ENCODE data around the gene DDN.

Gene DDN

DNA sequence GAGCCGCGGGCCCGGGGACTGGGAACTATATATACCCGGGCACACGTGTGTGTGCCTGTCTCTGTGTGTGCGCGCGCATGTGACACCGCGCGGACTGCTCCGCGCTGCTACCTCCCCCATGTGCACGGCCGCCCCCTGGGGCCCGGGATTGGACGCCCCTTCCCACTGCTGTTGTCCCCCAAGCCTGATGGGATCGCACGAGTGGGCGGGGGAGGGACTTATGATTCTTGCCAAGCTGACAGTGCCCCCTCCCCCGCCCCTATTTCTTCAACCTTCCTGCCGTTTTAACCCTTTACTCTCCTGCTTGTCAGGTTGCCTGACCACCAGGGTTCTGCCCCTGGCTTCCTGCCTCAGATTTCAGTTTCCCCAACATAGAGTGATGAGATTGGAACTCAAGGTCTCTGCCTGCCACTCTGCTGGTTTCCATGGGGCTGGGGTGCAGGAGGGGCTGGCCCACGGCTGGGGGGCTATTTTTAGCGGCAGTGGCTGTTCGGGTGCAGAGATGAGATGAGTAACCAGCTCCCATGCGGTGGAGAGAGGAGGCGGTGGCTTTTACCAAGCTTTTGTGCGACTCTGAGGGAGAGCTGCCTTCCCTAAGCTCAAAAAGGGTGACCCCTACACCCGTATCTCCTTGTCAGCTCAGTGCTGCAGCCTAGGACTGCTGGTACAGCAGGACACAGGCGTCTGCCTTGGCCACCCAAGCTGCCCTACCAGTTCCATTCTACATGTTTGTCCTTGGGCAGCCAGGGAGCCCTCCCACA, at the start of gene DDN:
DDN (minus strand) TSS at position 5 of the 761 bp plus-strand sequence. CDS start 88 bp downstream, outside the sequence.
- no peak for DNase-seq (ENCODE audit: low read depth, low spot score)
- no CpG with 5 or more reads among the region's 30 CpGs for WGBS (ENCODE audit: insufficient coverage, insufficient read length)
- Histone ChIP-seq H3K4me1 (ENCODE audit: control insufficient read depth, insufficient read depth, low read length) (peaks cover 11% of the 10 kb centered on the region), H3K4me3 (ENCODE audit: low read length) (peak within 1 kb of the TSS; percentile 50; the same call in 1 of the 2 replicates), H3K36me3 (ENCODE audit: control insufficient read depth, insufficient read depth, low read length) (no peaks in the 10 kb centered on the region; the same call in 1 of the 2 replicates), H3K27ac (ENCODE audit: low read length) (no peak within 1 kb of the TSS), H3K27me3 (ENCODE audit: control insufficient read depth, insufficient read depth, low read length) (peaks cover 40% of the 10 kb centered on the region), H3K9me3 (ENCODE audit: control insufficient read depth, insufficient read depth, low read length) (no peaks in the 10 kb centered on the region)

DNA sequence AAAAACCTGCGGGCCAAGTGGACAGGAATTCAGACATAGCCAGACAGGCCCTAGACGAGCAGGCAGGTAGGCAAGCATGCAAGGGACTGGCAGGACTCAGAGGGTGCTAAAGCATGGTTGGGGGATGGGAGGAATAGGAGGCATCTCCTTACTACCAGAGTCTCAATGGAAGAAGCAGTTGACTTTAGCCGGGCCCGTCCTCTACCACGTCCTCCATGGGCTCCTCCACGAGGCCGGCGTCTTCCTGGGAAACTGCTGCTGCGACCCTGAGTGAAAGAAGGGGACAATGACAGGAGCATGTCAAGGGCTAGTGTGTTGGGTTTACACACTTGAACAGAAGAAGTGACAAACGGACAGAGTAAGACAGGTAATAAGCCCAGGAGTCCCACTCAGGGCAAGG, 49.8 kb upstream of the DDN start:
- Histone ChIP-seq H3K36me3 (ENCODE audit: control insufficient read depth, insufficient read depth, low read length) (peaks cover 77% of the 10 kb centered on the region), H3K4me1 (ENCODE audit: control insufficient read depth, insufficient read depth, low read length) (no peaks in the 10 kb centered on the region), H3K27me3 (ENCODE audit: control insufficient read depth, insufficient read depth, low read length) (no peaks in the 10 kb centered on the region), H3K9me3 (ENCODE audit: control insufficient read depth, insufficient read depth, low read length) (no peaks in the 10 kb centered on the region), H3K27ac (ENCODE audit: low read length) (no peak overlapping the region), H3K4me3 (ENCODE audit: low read length) (no peak overlapping the region)
- no peak for DNase-seq (ENCODE audit: low read depth, low spot score)
- WGBS (ENCODE audit: insufficient coverage, insufficient read length) = no CpG with 5 or more reads among the region's 10 CpGs

GRCh38 chr12:49046129-49046895, 47.1 kb upstream of the DDN start:
- Histone ChIP-seq H3K9me3 (ENCODE audit: control insufficient read depth, insufficient read depth, low read length) (no peaks in the 10 kb centered on the region), H3K4me3 (ENCODE audit: low read length) (no peak overlapping the region), H3K4me1 (ENCODE audit: control insufficient read depth, insufficient read depth, low read length) (no peaks in the 10 kb centered on the region), H3K27me3 (ENCODE audit: control insufficient read depth, insufficient read depth, low read length) (no peaks in the 10 kb centered on the region), H3K36me3 (ENCODE audit: control insufficient read depth, insufficient read depth, low read length) (peaks cover 76% of the 10 kb centered on the region), H3K27ac (ENCODE audit: low read length) (no peak overlapping the region)
- DNase-seq (ENCODE audit: low read depth, low spot score) = no peak
- no CpG with 5 or more reads among the region's 12 CpGs for WGBS (ENCODE audit: insufficient coverage, insufficient read length)

- peaks cover 72% of the 10 kb centered on the region for H3K36me3 ChIP-seq (ENCODE audit: control insufficient read depth, insufficient read depth, low read length)
- no CpG with 5 or more reads among the region's 12 CpGs for WGBS (ENCODE audit: insufficient coverage, insufficient read length)
Observed at GRCh38 chr12:49044660-49045059, 45.5 kb upstream of the DDN start.

DNA sequence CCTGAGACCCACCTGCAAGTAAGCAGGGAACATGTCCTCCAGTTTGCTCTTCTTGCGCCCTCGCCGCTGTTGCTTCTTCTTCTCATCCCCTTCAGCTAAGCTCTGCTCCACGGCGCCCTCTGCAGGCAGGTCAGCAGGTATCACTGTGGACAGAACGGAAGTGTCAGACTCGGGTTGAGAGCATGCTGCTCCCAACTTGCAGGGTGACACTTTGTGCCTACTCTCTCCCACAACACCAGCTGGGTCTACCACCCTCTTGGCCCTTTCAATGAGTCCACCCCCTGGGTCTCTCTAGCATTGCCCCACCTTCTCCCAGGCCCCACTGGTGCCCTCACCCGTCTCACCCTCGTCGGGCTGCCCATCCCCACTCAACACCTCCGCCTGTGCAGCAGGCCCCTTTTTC, 44.7 kb upstream of the DDN start:
- no peak overlapping the region for H3K4me3 ChIP-seq (ENCODE audit: low read length)
- H3K27me3 ChIP-seq (ENCODE audit: control insufficient read depth, insufficient read depth, low read length) = no peaks in the 10 kb centered on the region
- WGBS (ENCODE audit: insufficient coverage, insufficient read length) = no CpG with 5 or more reads among the region's 11 CpGs
- H3K4me1 ChIP-seq (ENCODE audit: control insufficient read depth, insufficient read depth, low read length) = no peaks in the 10 kb centered on the region
- no peak overlapping the region for H3K27ac ChIP-seq (ENCODE audit: low read length)
- H3K36me3 ChIP-seq (ENCODE audit: control insufficient read depth, insufficient read depth, low read length) = peaks cover 72% of the 10 kb centered on the region
- DNase-seq (ENCODE audit: low read depth, low spot score) = peak; percentile 25
- no peaks in the 10 kb centered on the region for H3K9me3 ChIP-seq (ENCODE audit: control insufficient read depth, insufficient read depth, low read length)

More at GRCh38 chr12:49044660-49045059, 45.5 kb upstream of the DDN start:
- Histone ChIP-seq H3K27ac (ENCODE audit: low read length) (no peak overlapping the region), H3K4me3 (ENCODE audit: low read length) (no peak overlapping the region), H3K9me3 (ENCODE audit: control insufficient read depth, insufficient read depth, low read length) (no peaks in the 10 kb centered on the region), H3K4me1 (ENCODE audit: control insufficient read depth, insufficient read depth, low read length) (no peaks in the 10 kb centered on the region), H3K27me3 (ENCODE audit: control insufficient read depth, insufficient read depth, low read length) (no peaks in the 10 kb centered on the region)
- no peak for DNase-seq (ENCODE audit: low read depth, low spot score)

- no CpG with 5 or more reads among the region's 4 CpGs for WGBS (ENCODE audit: insufficient coverage, insufficient read length)
- peaks cover 71% of the 10 kb centered on the region for H3K36me3 ChIP-seq (ENCODE audit: control insufficient read depth, insufficient read depth, low read length)
Observed at GRCh38 chr12:49043241-49043640, 44.1 kb upstream of the DDN start.

GRCh38 chr12:49041881-49042484, 42.8 kb upstream of the DDN start:
- no CpG with 5 or more reads among the region's 18 CpGs for WGBS (ENCODE audit: insufficient coverage, insufficient read length)
- DNase-seq (ENCODE audit: low read depth, low spot score) = no peak
- H3K9me3 ChIP-seq (ENCODE audit: control insufficient read depth, insufficient read depth, low read length) = no peaks in the 10 kb centered on the region
- H3K27ac ChIP-seq (ENCODE audit: low read length) = no peak overlapping the region
- H3K4me1 ChIP-seq (ENCODE audit: control insufficient read depth, insufficient read depth, low read length) = no peaks in the 10 kb centered on the region
- no peak overlapping the region for H3K4me3 ChIP-seq (ENCODE audit: low read length)
- peaks cover 79% of the 10 kb centered on the region for H3K36me3 ChIP-seq (ENCODE audit: control insufficient read depth, insufficient read depth, low read length)
- H3K27me3 ChIP-seq (ENCODE audit: control insufficient read depth, insufficient read depth, low read length) = no peaks in the 10 kb centered on the region

More at GRCh38 chr12:49043241-49043640, 44.1 kb upstream of the DDN start:
- no peak overlapping the region for H3K4me3 ChIP-seq (ENCODE audit: low read length)
- no peaks in the 10 kb centered on the region for H3K27me3 ChIP-seq (ENCODE audit: control insufficient read depth, insufficient read depth, low read length)
- H3K9me3 ChIP-seq (ENCODE audit: control insufficient read depth, insufficient read depth, low read length) = no peaks in the 10 kb centered on the region
- DNase-seq (ENCODE audit: low read depth, low spot score) = no peak
- no peaks in the 10 kb centered on the region for H3K4me1 ChIP-seq (ENCODE audit: control insufficient read depth, insufficient read depth, low read length)
- H3K27ac ChIP-seq (ENCODE audit: low read length) = no peak overlapping the region

GRCh38 chr12:49041036-49041880, 42.1 kb upstream of the DDN start:
- H3K27me3 ChIP-seq (ENCODE audit: control insufficient read depth, insufficient read depth, low read length) = no peaks in the 10 kb centered on the region
- H3K27ac ChIP-seq (ENCODE audit: low read length) = no peak overlapping the region
- H3K4me1 ChIP-seq (ENCODE audit: control insufficient read depth, insufficient read depth, low read length) = no peaks in the 10 kb centered on the region
- H3K36me3 ChIP-seq (ENCODE audit: control insufficient read depth, insufficient read depth, low read length) = peaks cover 77% of the 10 kb centered on the region
- no peaks in the 10 kb centered on the region for H3K9me3 ChIP-seq (ENCODE audit: control insufficient read depth, insufficient read depth, low read length)
- H3K4me3 ChIP-seq (ENCODE audit: low read length) = no peak overlapping the region
- WGBS (ENCODE audit: insufficient coverage, insufficient read length) = no CpG with 5 or more reads among the region's 31 CpGs
- DNase-seq (ENCODE audit: low read depth, low spot score) = no peak

GRCh38 chr12:49040364-49040855, 41.2 kb upstream of the DDN start:
- no peak for DNase-seq (ENCODE audit: low read depth, low spot score)
- Histone ChIP-seq H3K36me3 (ENCODE audit: control insufficient read depth, insufficient read depth, low read length) (peaks cover 71% of the 10 kb centered on the region), H3K4me1 (ENCODE audit: control insufficient read depth, insufficient read depth, low read length) (no peaks in the 10 kb centered on the region), H3K4me3 (ENCODE audit: low read length) (no peak overlapping the region), H3K27me3 (ENCODE audit: control insufficient read depth, insufficient read depth, low read length) (no peaks in the 10 kb centered on the region), H3K9me3 (ENCODE audit: control insufficient read depth, insufficient read depth, low read length) (no peaks in the 10 kb centered on the region), H3K27ac (ENCODE audit: low read length) (no peak overlapping the region)
- WGBS (ENCODE audit: insufficient coverage, insufficient read length) = no CpG with 5 or more reads among the region's 14 CpGs

Data from iPS DF 6.9 (cell line).